Measurements from ENCODE around the gene TLR1. TPM values are rescaled to one million over a fixed set of nuclear protein-coding genes. Genes with fewer than 3 reads are reported as not detected.
"Not testable (repeated sequence)": the region's sequence is repeated elsewhere in the genome, so short reads cannot be mapped to it uniquely, and the experiment has no call there.

Gene TLR1
- total RNA-seq, 1 experiment from 2014 or later = 2.2 TPM

DNA sequence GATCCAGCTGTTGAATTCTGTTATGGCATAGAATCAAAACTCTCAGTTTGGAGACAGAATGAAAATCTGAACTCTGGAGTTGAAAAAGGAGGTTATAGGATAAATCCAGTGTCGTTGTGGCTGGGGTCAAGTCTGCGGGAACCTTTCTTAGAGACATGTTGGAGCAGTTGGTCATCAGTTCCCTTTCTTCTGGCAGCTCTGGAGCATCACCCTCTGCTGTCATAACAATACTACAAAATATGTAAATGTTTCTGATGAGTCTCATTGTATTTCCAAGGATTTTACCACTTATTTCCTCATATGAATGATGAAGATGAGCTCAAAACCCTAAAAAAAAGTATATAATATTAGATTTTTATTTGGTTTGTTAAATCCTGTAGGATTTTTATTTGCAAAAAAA is 29.3 kb downstream of the TLR1 start:
- DNase-seq (ENCODE audit: unreplicated experiment) = no peak
- ChIA-PET CTCF (interaction anchor here (0.6 to 3.3 kb wide), 5 partner anchors 10 to 1183 kb away, joined by 3 to 20 read pairs (median 3); partner anchors contain the start of gene TLR1), POLR2A (interaction anchor here (0.7 to 0.9 kb wide), 2 partner anchors 14 to 28 kb away, joined by 3 read pairs; no protein-coding TSS in a partner anchor)
- peaks cover 17% of the 10 kb centered on the region for H3K4me1 Mint-ChIP-seq (ENCODE audit: insufficient read depth, unreplicated experiment)
- no TSS peak for BruUV-seq (replicated peaks)
- TF ChIP-seq, protein P1, sequence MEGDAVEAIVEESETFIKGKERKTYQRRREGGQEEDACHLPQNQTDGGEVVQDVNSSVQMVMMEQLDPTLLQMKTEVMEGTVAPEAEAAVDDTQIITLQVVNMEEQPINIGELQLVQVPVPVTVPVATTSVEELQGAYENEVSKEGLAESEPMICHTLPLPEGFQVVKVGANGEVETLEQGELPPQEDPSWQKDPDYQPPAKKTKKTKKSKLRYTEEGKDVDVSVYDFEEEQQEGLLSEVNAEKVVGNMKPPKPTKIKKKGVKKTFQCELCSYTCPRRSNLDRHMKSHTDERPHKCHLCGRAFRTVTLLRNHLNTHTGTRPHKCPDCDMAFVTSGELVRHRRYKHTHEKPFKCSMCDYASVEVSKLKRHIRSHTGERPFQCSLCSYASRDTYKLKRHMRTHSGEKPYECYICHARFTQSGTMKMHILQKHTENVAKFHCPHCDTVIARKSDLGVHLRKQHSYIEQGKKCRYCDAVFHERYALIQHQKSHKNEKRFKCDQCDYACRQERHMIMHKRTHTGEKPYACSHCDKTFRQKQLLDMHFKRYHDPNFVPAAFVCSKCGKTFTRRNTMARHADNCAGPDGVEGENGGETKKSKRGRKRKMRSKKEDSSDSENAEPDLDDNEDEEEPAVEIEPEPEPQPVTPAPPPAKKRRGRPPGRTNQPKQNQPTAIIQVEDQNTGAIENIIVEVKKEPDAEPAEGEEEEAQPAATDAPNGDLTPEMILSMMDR (IDR thresholded peaks at IDR 0.05; ENCODE audit: unreplicated experiment) = no peak
- H3K27me3 Mint-ChIP-seq (ENCODE audit: insufficient read depth, unreplicated experiment) = no peaks in the 10 kb centered on the region
- intact Hi-C loops (cut with micrococcal nuclease) = no loop called here
- H3K4me3 Mint-ChIP-seq (ENCODE audit: unreplicated experiment) = no peak overlapping the region
- no peak overlapping the region for H3K27ac Mint-ChIP-seq (ENCODE audit: low read depth, unreplicated experiment)
- H3K9me3 Mint-ChIP-seq (ENCODE audit: unreplicated experiment) = peaks cover 7% of the 10 kb centered on the region
- peaks cover 6% of the 10 kb centered on the region for H3K36me3 Mint-ChIP-seq (ENCODE audit: insufficient read depth, unreplicated experiment)

DNA sequence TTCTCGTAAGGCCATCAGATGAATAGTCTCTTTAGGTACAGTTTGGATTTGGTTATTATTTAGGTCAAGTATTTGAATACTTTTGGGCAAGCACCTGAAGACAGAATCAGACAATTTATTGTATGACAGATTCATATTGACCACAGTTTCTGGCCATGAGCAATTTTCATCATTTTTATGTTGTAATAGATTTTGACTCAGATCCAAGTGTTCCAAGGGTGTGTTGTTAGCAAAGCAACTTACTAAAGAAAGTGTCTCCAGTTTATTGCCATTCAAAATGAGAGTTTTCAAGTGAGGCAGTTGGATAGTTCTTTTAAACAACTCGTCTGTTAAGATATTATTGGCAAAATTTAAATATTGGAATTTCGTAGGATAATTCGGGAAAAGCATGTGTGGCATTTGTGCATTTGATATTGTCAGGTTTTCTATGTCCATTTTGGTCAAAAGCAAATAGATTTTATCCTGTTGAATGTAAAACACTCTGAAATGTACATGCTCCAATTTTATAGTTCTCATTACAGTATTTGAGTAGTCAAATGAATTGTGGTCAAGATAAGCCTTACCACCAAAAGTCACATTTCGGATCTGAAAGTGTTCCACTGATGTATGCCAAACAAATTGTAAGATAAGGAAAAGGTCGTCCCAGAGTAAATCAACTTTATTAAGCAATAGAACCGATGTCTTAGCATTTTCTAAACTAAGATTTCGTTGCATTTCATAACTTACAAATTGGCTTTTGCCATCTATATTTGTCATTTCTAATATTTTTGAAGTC is 30.2 kb downstream of the TLR1 start:
- CTCF ChIA-PET = interaction anchor here (1.2 to 6.8 kb wide), 5 partner anchors 8 to 121 kb away, joined by 3 to 70 read pairs (median 9); partner anchors contain the start of genes TLR1 and TLR10
- peak; percentile 64 for DNase-seq (ENCODE audit: unreplicated experiment)
- BruUV-seq (replicated peaks) = no TSS peak
- peaks cover 6% of the 10 kb centered on the region for H3K36me3 Mint-ChIP-seq (ENCODE audit: insufficient read depth, unreplicated experiment)
- H3K4me1 Mint-ChIP-seq (ENCODE audit: insufficient read depth, unreplicated experiment) = peaks cover 17% of the 10 kb centered on the region
- TF ChIP-seq, protein P1 (IDR thresholded peaks at IDR 0.05; ENCODE audit: unreplicated experiment) = no peak
- POLR2A ChIA-PET = interaction anchor here (0.9 to 1.1 kb wide), 2 partner anchors 9 to 29 kb away, joined by 3 to 4 read pairs; no protein-coding TSS in a partner anchor
- no peak overlapping the region for H3K4me3 Mint-ChIP-seq (ENCODE audit: unreplicated experiment)
- intact Hi-C loops (cut with micrococcal nuclease) = no loop called here
- peak overlapping the region; percentile 7 for H3K27ac Mint-ChIP-seq (ENCODE audit: low read depth, unreplicated experiment)
- no peaks in the 10 kb centered on the region for H3K27me3 Mint-ChIP-seq (ENCODE audit: insufficient read depth, unreplicated experiment)
- peaks cover 7% of the 10 kb centered on the region for H3K9me3 Mint-ChIP-seq (ENCODE audit: unreplicated experiment)

DNA sequence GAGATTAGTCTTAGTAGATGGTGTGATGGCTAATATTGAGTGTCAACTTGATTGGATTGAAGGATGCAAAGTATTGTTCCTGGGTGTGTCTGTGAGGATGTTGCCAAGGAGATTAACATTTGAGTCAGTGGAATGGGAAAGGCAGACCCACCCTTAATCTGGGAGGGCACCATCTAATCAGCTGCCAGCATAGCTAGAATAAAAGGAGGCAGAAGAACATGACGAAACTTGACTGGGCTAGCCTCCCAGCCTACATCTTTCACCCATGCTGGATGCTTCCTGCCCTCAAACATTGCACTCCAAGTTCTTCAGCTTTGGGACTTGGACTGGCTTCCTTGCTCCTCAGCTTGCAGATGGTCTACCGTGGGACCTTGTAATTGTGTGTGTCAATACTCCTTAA is 34.3 kb downstream of the TLR1 start:
- H3K27ac Mint-ChIP-seq (ENCODE audit: low read depth, unreplicated experiment); DNase-seq (ENCODE audit: unreplicated experiment); H3K27me3 Mint-ChIP-seq (ENCODE audit: insufficient read depth, unreplicated experiment); H3K9me3 Mint-ChIP-seq (ENCODE audit: unreplicated experiment); H3K4me1 Mint-ChIP-seq (ENCODE audit: insufficient read depth, unreplicated experiment); BruUV-seq (replicated peaks); intact Hi-C loops (cut with micrococcal nuclease); H3K4me3 Mint-ChIP-seq (ENCODE audit: unreplicated experiment); H3K36me3 Mint-ChIP-seq (ENCODE audit: insufficient read depth, unreplicated experiment): not testable (repeated sequence)
- CTCF ChIA-PET = interaction anchor here (0.5 to 6.8 kb wide), 4 partner anchors 11 to 451 kb away, joined by 3 to 70 read pairs (median 20); partner anchors contain the start of gene TLR10
- POLR2A ChIA-PET = interaction anchor here (0.8 kb wide), 1 partner anchor 87 kb away, joined by 3 read pairs; no protein-coding TSS in a partner anchor

DNA sequence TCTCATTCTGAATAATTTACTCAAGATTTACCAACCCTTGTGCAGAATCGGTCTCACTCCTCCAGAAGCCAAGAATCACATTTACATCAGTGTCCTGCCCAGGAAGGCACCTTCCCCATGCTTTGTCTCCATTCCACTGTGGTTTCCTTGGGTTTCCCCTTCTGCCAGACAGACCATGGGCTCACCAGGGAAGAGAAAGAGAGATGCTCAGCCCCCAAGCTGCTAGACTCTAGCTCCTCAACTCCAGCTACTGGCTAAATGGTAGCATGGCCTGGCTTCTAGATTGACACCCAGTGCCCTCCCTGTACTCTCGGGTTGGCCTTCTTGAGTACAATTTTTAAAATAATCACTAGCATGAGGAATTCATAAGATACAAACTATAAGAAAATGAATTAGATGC is 34.7 kb downstream of the TLR1 start:
- no peaks in the 10 kb centered on the region for H3K27me3 Mint-ChIP-seq (ENCODE audit: insufficient read depth, unreplicated experiment)
- no peak overlapping the region for H3K4me3 Mint-ChIP-seq (ENCODE audit: unreplicated experiment)
- ChIA-PET CTCF (interaction anchor here (0.5 to 6.8 kb wide), 3 partner anchors 10 to 451 kb away, joined by 3 to 70 read pairs (median 32); partner anchors contain the start of gene TLR10), POLR2A (interaction anchor here (0.8 kb wide), 1 partner anchor 87 kb away, joined by 3 read pairs; no protein-coding TSS in a partner anchor)
- intact Hi-C loops (cut with micrococcal nuclease) = no loop called here
- H3K36me3 Mint-ChIP-seq (ENCODE audit: insufficient read depth, unreplicated experiment) = no peaks in the 10 kb centered on the region
- TF ChIP-seq, protein P1 (IDR thresholded peaks at IDR 0.05; ENCODE audit: unreplicated experiment) = no peak
- no peak overlapping the region for H3K27ac Mint-ChIP-seq (ENCODE audit: low read depth, unreplicated experiment)
- H3K9me3 Mint-ChIP-seq (ENCODE audit: unreplicated experiment) = no peaks in the 10 kb centered on the region
- DNase-seq (ENCODE audit: unreplicated experiment) = no peak
- BruUV-seq (replicated peaks) = no TSS peak
- H3K4me1 Mint-ChIP-seq (ENCODE audit: insufficient read depth, unreplicated experiment) = peaks cover 8% of the 10 kb centered on the region

Data from MCF 10A (cell line).